Neural progenitor cell (in vitro differentiated cells): ENCODE results near the gene ITGB1. TPM values are rescaled to one million over a fixed set of nuclear protein-coding genes. Genes with fewer than 3 reads are reported as not detected.

ENCODE experiments used
- DNase-seq: peaks from one replicate; pipeline ENCODE4 v3.0.0-alpha.2; 2016; ENCODE audit warnings: low spot score
- H2AFZ ChIP-seq: fragments of 200-600 bp; sonication (generic); replicated peaks from 2 replicates; pipeline ENCODE4 v1.6.1; 2016; ENCODE audit warnings: antibody characterized with exemption
- H3F3A ChIP-seq: fragments of 200-600 bp; sonication (generic); 2 replicates; pipeline ENCODE4 v1.6.1; 2016; ENCODE audit warnings: antibody characterized with exemption, low read depth
- H3K27ac ChIP-seq: fragments of 200-600 bp; sonication (generic); 2 replicates; pipeline ENCODE4 v1.5.1; 2016; ENCODE audit warnings: mild to moderate bottlenecking
- H3K27me3 ChIP-seq: fragments of 200-600 bp; sonication (generic); 2 replicates; pipeline ENCODE4 v1.6.1; 2016; ENCODE audit warnings: mild to moderate bottlenecking, moderate library complexity
- H3K36me3 ChIP-seq: fragments of 200-600 bp; sonication (generic); 2 replicates; pipeline ENCODE4 v1.5.1; 2016
- H3K4me1 ChIP-seq: fragments of 200-600 bp; sonication (generic); 2 replicates; pipeline ENCODE4 v1.6.1; 2016; ENCODE audit warnings: mixed run types
- H3K4me2 ChIP-seq: fragments of 200-600 bp; sonication (generic); 2 replicates; pipeline ENCODE4 v1.6.1; 2016
- H3K4me3 ChIP-seq: fragments of 200-600 bp; sonication (generic); 2 replicates; pipeline ENCODE4 v1.5.1; 2016
- H3K79me2 ChIP-seq: fragments of 200-600 bp; sonication (generic); 2 replicates; pipeline ENCODE4 v1.6.1; 2016; ENCODE audit warnings: low read depth
- H3K9ac ChIP-seq: fragments of 200-600 bp; sonication (generic); 2 replicates; pipeline ENCODE4 v1.6.1; 2016
- H3K9me3 ChIP-seq: fragments of 200-600 bp; sonication (generic); 2 replicates; pipeline ENCODE4 v1.5.1; 2016; ENCODE audit warnings: low read depth
- H4K20me1 ChIP-seq: fragments of 200-600 bp; sonication (generic); 2 replicates; pipeline ENCODE4 v1.6.1; 2016; ENCODE audit warnings: low read depth
- H3K27ac Mint-ChIP-seq: 3 replicates; pipeline ENCODE4 v1.8.0; 2021; ENCODE audit warnings: mixed read lengths
- H3K27me3 Mint-ChIP-seq: 2 replicates; pipeline ENCODE4 v1.8.0; 2022; ENCODE audit warnings: low read depth, mild to moderate bottlenecking, inconsistent platforms, moderate library complexity, mixed read lengths; ENCODE audit not compliant: insufficient read depth
- H3K36me3 Mint-ChIP-seq: 3 replicates; pipeline ENCODE4 v1.8.0; 2021; ENCODE audit warnings: mixed read lengths
- H3K4me1 Mint-ChIP-seq: 3 replicates; pipeline ENCODE4 v1.8.0; 2021; ENCODE audit warnings: mixed read lengths
- H3K4me3 Mint-ChIP-seq: 3 replicates; pipeline ENCODE4 v1.8.0; 2021; ENCODE audit warnings: mild to moderate bottlenecking, moderate library complexity, mixed read lengths
- H3K9me3 Mint-ChIP-seq: 3 replicates; pipeline ENCODE4 v1.8.0; 2020; ENCODE audit warnings: mixed read lengths
- EZH2 ChIP-seq: fragments of 200-600 bp; sonication (generic); IDR thresholded peaks from 2 replicates; pipeline ENCODE4 v1.6.1; 2017; ENCODE audit warnings: antibody characterized with exemption, mild to moderate bottlenecking, moderate library complexity
- EZH2phosphoT487 ChIP-seq: fragments of 200-600 bp; sonication (generic); IDR thresholded peaks from 2 replicates; pipeline ENCODE4 v1.6.1; 2017; ENCODE audit warnings: antibody characterized with exemption
- total RNA-seq: library from RNA; depleted of rRNA; stranded (reverse); fragments of >200 nt; gene quantifications from 2 replicates; pipeline ENCODE4 v1.2.3, GENCODE V29; 2015; ENCODE audit warnings: low replicate concordance
- TF ChIP-seq, protein P1 (sequence below): fragments of 200-600 bp; sonication (generic); IDR thresholded peaks from 2 replicates; pipeline ENCODE4 v1.5.1; 2017; ENCODE audit warnings: antibody characterized with exemption, mild to moderate bottlenecking

ITGB1 gene
- total RNA-seq, 1 donor from 2014 or later = 358 TPM

DNA sequence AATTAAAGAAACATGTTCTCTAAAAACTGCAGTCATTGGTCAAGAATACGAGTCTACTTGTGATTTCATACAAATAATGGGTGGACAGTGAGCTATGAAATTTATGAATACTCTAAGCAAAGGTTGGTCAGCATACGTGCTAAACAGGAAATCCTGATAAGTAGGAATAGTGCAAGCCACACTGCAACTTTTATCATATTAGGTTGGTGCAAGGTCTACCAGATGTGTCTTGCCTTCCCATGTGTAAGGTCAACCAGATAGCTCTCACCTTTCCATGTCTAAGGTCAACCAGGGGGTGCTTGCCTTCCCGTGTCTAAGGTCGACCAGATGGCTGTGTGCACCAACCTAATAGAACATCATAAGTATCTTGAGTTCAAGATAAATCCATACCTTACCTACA, 2.0 kb upstream of the ITGB1 start:
- Histone ChIP-seq H3F3A (peaks cover 7% of the 10 kb centered on the region), H3K79me2 (peaks cover 47% of the 10 kb centered on the region), H3K27ac (no peak overlapping the region), H3K9ac (no peak overlapping the region), H3K4me3 (peak overlapping the region; percentile 82), H3K36me3 (no peaks in the 10 kb centered on the region), H3K27me3 (no peaks in the 10 kb centered on the region), H3K4me1 (peaks cover 24% of the 10 kb centered on the region), H3K4me2 (peak overlapping the region; percentile 86), H2AFZ (no peak overlapping the region), H4K20me1 (peaks cover 26% of the 10 kb centered on the region), H3K9me3 (no peaks in the 10 kb centered on the region)
- TF ChIP-seq EZH2phosphoT487 (no peak), EZH2 (no peak)
- TF ChIP-seq, protein P1, sequence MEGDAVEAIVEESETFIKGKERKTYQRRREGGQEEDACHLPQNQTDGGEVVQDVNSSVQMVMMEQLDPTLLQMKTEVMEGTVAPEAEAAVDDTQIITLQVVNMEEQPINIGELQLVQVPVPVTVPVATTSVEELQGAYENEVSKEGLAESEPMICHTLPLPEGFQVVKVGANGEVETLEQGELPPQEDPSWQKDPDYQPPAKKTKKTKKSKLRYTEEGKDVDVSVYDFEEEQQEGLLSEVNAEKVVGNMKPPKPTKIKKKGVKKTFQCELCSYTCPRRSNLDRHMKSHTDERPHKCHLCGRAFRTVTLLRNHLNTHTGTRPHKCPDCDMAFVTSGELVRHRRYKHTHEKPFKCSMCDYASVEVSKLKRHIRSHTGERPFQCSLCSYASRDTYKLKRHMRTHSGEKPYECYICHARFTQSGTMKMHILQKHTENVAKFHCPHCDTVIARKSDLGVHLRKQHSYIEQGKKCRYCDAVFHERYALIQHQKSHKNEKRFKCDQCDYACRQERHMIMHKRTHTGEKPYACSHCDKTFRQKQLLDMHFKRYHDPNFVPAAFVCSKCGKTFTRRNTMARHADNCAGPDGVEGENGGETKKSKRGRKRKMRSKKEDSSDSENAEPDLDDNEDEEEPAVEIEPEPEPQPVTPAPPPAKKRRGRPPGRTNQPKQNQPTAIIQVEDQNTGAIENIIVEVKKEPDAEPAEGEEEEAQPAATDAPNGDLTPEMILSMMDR = no peak
- Mint-ChIP-seq H3K4me1 (peaks cover 47% of the 10 kb centered on the region), H3K36me3 (peaks cover 3% of the 10 kb centered on the region), H3K4me3 (peak overlapping the region; percentile 94), H3K9me3 (no peaks in the 10 kb centered on the region), H3K27me3 (no peaks in the 10 kb centered on the region), H3K27ac (peak overlapping the region; percentile 22)
- DNase-seq = no peak

DNA sequence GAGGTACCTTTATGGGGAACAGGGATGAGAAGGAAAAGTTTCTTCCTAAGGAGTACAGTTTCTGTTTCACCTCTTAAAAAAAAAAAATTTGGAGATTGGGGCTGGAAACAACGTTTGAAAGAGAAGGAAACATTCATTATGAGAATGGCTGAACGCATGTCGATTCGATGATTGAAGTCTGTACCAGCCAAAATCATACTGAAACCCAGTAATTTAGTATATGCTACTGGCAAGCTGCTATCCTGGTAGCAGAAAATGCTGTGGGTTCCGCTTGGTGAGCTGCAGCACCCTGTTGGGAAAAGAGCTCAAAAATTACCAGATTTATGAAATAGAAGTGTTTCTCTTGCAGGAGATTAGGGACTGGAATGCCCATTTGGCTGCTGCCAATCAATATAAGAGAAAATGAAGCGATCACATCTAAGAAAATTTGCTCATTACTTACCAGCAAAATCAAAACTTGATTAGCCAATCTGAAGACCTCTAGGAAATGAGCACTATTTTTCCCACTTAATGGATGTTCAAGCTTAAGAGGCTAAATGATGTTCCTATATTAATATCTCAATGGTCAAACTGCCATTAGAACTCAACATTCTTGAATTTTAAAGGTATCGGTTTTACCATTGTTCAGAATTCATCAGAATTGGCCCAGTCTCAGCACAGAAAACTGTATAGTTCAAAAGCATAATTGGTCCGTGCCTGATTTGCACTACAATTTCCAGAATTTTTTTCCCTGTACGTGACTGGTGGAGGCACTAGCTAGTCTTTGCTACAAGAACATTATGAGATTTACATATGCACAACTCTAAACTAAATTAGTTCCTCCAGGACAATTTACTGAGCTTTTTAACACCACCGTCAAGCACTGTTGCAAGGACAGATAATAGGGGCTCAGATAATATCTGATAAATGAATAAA, 1.2 kb upstream of the ITGB1 start:
- Mint-ChIP-seq H3K36me3 (peaks cover 1% of the 10 kb centered on the region), H3K9me3 (no peaks in the 10 kb centered on the region), H3K4me1 (peaks cover 54% of the 10 kb centered on the region), H3K27ac (peak overlapping the region; percentile 100), H3K27me3 (no peaks in the 10 kb centered on the region), H3K4me3 (peak overlapping the region; percentile 94)
- Histone ChIP-seq H3K27me3 (no peaks in the 10 kb centered on the region), H3K9ac (peak overlapping the region; percentile 87), H4K20me1 (peaks cover 34% of the 10 kb centered on the region), H3K4me3 (peak overlapping the region; percentile 82), H3K4me2 (peak overlapping the region; percentile 86), H3K4me1 (peaks cover 32% of the 10 kb centered on the region), H3K79me2 (peaks cover 55% of the 10 kb centered on the region), H2AFZ (peak overlapping the region; percentile 5), H3F3A (peaks cover 7% of the 10 kb centered on the region), H3K9me3 (no peaks in the 10 kb centered on the region), H3K27ac (peak overlapping the region; percentile 97), H3K36me3 (no peaks in the 10 kb centered on the region)
- no peak for TF ChIP-seq EZH2phosphoT487
- TF ChIP-seq, protein P1 = no peak
- DNase-seq = no peak

DNA sequence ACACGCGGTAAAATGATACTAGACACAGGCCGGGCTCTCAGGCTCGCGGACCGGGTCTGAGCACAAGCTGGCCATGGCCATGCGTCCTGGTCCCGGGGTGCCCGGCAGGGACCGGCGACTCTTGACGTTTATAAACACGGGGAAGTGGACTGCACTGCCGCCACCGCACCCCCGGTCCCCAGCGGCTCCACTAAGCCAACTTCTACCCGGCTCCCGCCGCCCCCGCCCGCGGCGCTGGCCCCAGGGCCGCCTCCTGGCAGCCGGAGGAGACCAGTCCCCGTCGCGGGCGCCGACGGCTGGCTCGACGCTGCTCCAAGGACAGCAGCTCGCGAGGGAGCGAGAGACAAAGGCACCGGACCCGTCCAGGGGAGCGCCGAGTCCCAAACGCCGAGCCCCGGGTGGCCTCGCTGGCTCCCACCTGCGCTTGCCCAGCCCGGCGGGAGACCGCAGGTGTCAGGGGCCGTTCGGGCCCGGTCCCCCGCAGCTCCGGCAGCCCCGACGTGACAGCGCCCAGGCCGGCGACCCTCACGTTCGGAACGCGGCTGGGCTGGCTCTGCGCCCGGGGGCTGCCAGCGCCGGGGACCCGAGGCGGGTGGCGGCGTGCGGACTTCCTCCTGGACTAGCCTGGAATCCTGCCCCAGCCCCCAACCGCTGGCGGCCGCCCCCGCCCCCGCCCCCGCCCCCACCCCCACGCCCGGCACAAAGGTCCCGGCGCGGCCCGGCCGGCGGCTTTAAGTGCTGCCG, 517 bp downstream of the ITGB1 start:
- peaks cover 43% of the 10 kb centered on the region for H3K4me1 ChIP-seq
- peak overlapping the region; percentile 62 for H3K9ac ChIP-seq
- peak; percentile 79 for DNase-seq
- H3K79me2 ChIP-seq = peaks cover 72% of the 10 kb centered on the region
- H4K20me1 ChIP-seq = peaks cover 51% of the 10 kb centered on the region
- H3K27ac ChIP-seq = peak overlapping the region; percentile 97
- no peaks in the 10 kb centered on the region for H3K36me3 ChIP-seq
- H3K27me3 ChIP-seq = no peaks in the 10 kb centered on the region
- H3F3A ChIP-seq = peaks cover 16% of the 10 kb centered on the region
- peak overlapping the region; percentile 90 for H3K4me3 Mint-ChIP-seq
- H3K9me3 ChIP-seq = no peaks in the 10 kb centered on the region
- H3K4me2 ChIP-seq = peak overlapping the region; percentile 99
- peaks cover 2% of the 10 kb centered on the region for H3K36me3 Mint-ChIP-seq
- H3K27ac Mint-ChIP-seq = peak overlapping the region; percentile 77
- H3K4me1 Mint-ChIP-seq = peaks cover 53% of the 10 kb centered on the region
- H2AFZ ChIP-seq = no peak overlapping the region
- TF ChIP-seq, protein P1 = no peak
- no peak for TF ChIP-seq EZH2
- no peak for TF ChIP-seq EZH2phosphoT487
- H3K27me3 Mint-ChIP-seq = peaks cover 3% of the 10 kb centered on the region
- H3K4me3 ChIP-seq = peak overlapping the region; percentile 82
- no peaks in the 10 kb centered on the region for H3K9me3 Mint-ChIP-seq
